TTC549 (cell line): ENCODE measurements around the gene GPATCH4.
"Not testable (repeated sequence)": the region's sequence is repeated elsewhere in the genome, so short reads cannot be mapped to it uniquely, and the experiment has no call there.

ENCODE experiments used
- FAIRE-seq: peaks from 2 replicates; lab custom pipeline; 2012; peaks lifted over from hg19 to GRCh38; lab: Jason Lieb, UNC

GPATCH4 gene

GRCh38 chr1:156595016-156595415 is 6.3 kb downstream of the GPATCH4 start:
- no peak for FAIRE-seq

DNA sequence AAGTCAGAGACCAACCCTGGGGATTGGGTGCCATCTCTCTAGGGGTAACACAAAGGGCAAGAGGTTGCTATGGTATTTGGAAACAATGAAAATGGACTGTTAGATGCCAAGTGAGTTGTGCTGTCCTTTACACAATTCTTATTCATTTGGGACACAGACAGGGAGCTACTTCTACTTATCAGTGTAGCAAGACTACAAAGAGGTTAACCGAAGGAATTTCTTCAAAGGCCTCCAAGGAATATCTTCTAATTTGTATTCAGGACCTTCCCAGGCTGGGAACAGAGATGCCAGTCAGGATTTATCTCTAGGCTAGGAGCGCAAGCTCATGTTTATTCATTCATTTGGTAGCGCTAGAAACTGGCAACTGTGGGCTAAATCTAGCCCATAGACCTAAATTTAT is 7.1 kb downstream of the GPATCH4 start:
- no peak for FAIRE-seq

DNA sequence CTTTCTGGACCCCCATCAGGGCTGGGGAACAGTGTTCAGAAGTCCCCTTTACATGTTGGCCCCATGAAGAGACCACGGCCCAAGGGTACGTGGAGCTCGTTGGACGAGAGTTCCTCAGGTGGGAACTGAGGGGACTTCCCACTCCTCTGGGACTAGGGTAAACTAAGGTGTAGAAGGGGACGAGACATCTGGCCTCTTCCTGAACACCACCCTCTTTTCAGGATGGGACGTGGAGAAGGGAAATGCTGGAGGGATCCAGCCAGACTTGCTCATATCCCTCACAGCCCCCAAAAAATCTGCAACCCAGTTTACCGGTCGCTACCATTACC is 7.7 kb downstream of the GPATCH4 start:
- no peak for FAIRE-seq

GRCh38 chr1:156592910-156593660 is 8.2 kb downstream of the GPATCH4 start:
- no peak for FAIRE-seq

- FAIRE-seq = no peak
Observed at GRCh38 chr1:156592158-156592909, 8.9 kb downstream of the GPATCH4 start.

DNA sequence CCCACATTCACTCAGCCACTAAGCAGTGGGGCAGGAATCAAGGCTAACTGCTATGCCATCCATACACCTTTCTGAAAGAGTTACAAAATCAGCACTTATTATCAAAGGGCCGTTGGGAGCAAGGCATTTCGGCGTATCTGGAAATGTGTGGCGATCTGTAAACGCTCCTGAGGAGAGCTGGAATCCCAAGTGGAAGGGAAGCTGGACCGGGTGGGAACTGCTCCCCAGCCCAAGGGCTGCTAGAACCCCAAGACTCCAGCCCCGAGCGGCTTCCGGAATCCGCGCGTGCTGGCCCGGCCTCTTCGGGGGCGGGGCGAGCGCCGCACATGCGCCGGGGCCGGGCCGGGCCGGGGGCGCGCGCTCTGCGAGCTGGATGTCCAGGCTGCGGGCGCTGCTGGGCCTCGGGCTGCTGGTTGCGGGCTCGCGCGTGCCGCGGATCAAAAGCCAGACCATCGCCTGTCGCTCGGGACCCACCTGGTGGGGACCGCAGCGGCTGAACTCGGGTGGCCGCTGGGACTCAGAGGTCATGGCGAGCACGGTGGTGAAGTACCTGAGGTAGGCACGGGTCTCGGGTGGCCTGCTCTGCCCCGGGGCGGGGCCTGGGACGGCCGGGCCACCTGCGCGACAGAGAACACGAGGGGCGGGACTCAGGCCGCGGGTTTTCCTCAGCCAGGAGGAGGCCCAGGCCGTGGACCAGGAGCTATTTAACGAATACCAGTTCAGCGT is 9.7 kb downstream of the GPATCH4 start, which contains the start of gene NAXE:
Gene NAXE, plus strand, starts transcription at position 345 of the 726 bp plus-strand sequence. Its CDS starts 29 bp downstream, at position 374.
- no peak for FAIRE-seq

- no peak for FAIRE-seq
Observed at GRCh38 chr1:156591181-156591431, 10.2 kb downstream of the GPATCH4 start.

- FAIRE-seq = no peak
Observed at GRCh38 chr1:156590326-156591180, 10.7 kb downstream of the GPATCH4 start.

GRCh38 chr1:156589546-156589945 is 11.7 kb downstream of the GPATCH4 start:
- FAIRE-seq = no peak

DNA sequence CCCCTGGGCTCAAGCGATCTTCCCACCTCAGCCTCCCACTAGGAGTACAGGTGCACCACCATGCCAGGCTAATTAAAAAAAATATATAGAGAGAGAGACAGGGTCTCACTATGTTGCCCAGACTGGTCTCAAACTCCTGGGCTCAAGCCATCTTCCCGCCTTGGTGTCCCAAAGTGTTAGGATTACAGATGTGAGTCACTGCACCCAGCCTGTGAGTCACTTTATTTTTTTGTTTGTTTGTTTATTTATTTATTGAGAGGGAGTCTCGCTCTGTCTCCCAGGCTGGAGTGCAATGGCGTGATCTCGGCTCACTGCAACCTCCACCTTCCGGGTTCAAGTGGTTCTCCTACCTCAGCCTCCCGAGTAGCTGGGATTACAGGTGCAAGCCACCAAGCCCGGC is 13.4 kb downstream of the GPATCH4 start:
- not testable (repeated sequence) for FAIRE-seq

GRCh38 chr1:156586892-156587477 is 14.3 kb downstream of the GPATCH4 start:
- no peak for FAIRE-seq

- FAIRE-seq = no peak
Observed at GRCh38 chr1:156586323-156586722, 15.0 kb downstream of the GPATCH4 start.

DNA sequence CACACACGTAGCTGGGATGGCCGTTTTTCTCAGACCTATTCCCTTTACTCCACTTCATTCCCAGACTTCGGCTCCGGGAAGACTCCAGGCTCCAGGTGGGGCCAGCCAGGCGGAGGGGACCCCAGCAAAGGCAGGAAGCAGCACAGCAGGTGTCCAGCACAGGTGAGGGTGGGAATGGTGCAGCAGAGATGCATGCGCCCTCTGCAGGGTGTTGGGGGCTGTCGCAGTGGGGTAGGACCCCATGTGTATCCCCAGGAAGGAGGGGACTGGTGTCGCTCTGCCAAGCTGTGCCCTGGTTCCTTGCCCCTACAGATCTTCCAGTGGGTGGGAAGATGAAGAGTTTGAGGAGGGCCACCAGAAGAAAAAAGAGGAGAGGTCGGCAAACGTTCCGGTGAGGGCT is 16.5 kb downstream of the GPATCH4 start:
- FAIRE-seq = no peak

DNA sequence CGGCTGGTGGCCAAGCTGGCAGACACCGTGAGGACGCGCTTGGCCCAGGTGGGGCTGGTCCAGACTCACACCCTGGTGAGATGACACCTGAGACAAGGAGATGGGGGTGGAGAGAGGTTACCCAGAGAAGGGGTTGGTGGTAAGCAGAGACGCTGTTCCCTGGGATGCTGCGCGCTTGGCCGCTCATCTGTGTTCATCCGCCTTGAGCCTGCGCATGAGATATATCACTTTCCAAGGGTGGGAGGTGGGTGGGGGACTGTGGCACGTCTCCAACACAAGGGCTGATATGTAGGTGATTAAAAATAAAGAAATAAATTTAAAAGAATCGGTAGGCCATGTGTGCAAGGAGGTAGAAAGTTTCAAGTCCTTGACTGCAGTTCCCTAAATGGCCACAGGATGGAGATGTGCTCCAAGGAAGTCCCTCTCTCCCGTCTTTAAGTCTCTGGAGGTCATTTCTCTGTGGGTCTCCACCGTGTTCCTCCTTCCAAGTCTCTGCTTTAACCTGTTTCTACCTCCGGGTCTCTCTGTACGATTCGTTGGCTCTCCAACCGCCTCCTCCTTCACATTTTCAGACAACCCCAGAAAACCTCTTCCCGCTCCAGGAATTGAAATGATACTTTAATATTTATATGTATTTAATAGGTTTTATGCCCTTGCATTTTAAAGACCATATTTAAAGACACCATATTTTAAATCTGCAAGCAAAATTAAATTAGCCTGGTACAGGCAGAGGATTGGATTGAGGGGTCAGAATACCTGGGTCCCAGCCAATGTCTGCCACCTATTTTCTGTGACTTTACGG is 17.3 kb downstream of the GPATCH4 start:
- FAIRE-seq = peak; percentile 92

- no peak for FAIRE-seq
Observed at GRCh38 chr1:156582388-156583017, 18.8 kb downstream of the GPATCH4 start.

DNA sequence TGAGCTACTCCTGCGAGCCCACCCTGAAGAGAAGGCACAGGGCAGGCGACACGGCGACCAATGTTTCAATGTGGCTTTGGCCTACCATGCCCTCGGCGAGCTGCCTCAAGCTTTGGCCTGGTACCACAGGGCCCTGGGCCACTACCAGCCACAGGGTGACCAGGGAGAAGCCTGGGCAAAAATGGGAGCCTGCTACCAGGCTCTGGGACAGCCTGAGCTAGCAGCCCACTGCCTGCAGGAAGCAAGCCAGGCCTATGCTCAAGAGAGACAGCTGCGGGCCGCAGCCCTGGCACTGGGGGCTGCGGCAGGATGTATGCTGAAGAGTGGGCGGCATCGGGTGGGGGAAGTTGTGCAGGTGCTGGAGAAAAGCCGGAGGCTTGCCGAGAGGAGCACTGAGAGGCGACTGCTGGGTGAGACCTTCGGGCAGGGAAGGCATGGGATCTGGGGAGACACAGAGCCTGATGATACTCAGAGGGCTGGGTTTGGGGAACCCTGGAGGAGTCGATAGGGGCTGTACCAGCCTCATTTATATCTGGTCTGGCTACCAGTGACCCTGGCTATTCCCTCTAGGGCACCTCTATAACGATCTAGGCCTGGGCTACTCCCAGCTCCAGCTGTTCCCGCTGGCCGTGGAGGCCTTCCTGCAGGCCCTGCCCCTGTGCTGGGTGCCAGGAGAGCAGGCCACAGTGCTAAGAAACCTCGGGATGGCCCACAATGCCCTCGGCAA is 19.5 kb downstream of the GPATCH4 start:
- no peak for FAIRE-seq

- FAIRE-seq = no peak
Observed at GRCh38 chr1:156579472-156579871, 21.8 kb downstream of the GPATCH4 start, which contains the start of gene TTC24. Gene TTC24, plus strand, starts transcription at chr1:156579723. Its CDS starts 1,642 bp downstream, at chr1:156581365.

DNA sequence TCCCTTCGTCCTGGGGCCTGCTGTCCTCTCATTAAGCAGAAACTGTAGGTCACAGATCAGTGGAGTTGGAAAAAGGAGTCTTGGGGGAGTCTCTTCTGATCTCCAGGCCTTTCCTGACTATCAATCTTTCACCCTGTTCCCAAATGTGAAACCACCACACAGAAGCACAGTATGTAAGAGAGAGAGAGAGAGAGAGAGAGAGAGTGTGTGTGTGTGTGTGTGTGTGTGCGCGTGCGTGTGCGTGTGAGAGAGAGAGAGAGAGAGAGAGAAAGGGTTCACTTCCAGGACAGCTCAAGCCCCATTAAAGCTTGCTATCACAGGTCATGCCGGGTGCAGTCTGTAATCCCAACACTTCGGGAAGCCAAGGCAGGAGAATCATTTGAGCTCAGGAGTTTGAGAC is 23.2 kb downstream of the GPATCH4 start:
- no peak for FAIRE-seq

GRCh38 chr1:156577550-156577949 is 23.7 kb downstream of the GPATCH4 start:
- no peak for FAIRE-seq
